Measurements from ENCODE around the gene GALNT18. TPM values are rescaled to one million over a fixed set of nuclear protein-coding genes. Genes with fewer than 3 reads are reported as not detected.

The GALNT18 gene
- polyA plus RNA-seq, 1 donor from 2014 or later, result 7.6 TPM

DNA sequence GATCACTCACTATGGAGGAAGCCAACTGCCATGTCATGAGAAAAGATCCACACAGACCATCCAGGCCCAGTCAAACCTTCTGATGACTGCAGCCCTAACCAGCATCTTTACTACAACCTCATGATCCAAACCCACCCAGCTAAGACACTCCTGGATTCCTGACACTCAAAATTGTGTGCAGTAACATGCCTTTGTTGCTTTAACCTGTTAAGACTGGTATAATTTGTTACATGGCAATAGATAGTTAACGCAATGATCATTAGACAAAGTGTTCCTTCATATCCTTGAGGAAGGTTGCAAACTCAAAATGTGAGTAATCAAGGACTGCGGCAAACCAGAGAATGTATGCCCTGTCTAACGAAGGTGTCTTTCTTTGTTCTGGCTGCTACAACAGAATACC lies 221.7 kb downstream of the GALNT18 start:
- H3K27ac ChIP-seq (ENCODE audit: low read length), result no peak overlapping the region
- no peaks in the 10 kb centered on the region for H3K27me3 ChIP-seq (ENCODE audit: insufficient read depth, low read depth, low read length)

DNA sequence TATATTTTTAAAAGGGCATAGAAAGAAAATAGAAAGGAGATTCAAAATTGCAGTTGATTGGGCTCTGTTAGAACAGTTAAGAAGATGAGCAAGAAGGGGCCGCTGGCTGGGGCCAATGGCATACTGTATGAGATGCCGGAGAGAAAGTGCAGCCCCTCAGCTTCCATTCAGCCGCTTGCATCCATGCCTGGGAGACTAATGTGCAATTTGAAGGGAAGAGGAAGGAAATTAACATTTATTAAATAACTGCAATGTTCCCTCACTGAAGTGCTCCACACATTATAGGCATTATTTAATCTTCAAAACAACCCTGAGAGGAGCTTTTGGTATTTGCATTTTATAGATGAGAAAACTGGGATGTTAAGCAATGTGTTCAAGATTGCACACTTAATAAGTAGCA lies 224.0 kb downstream of the GALNT18 start:
- H3K9ac ChIP-seq (ENCODE audit: low read length), result no peak overlapping the region
- H4K20me1 ChIP-seq (ENCODE audit: insufficient read depth), result no peaks in the 10 kb centered on the region
- no peaks in the 10 kb centered on the region for H3F3A ChIP-seq (ENCODE audit: insufficient read depth, low read length, poor library complexity, severe bottlenecking)
- H3K36me3 ChIP-seq (ENCODE audit: insufficient read depth, low read length), result no peaks in the 10 kb centered on the region
- no peak overlapping the region for H3K27ac ChIP-seq (ENCODE audit: low read length)
- no peaks in the 10 kb centered on the region for H3K9me3 ChIP-seq (ENCODE audit: low read length)
- no peaks in the 10 kb centered on the region for H3K9me2 ChIP-seq (ENCODE audit: insufficient read depth, low read length)
- no peak overlapping the region for H3K4me2 ChIP-seq (ENCODE audit: low read length)
- TF ChIP-seq, protein P1, sequence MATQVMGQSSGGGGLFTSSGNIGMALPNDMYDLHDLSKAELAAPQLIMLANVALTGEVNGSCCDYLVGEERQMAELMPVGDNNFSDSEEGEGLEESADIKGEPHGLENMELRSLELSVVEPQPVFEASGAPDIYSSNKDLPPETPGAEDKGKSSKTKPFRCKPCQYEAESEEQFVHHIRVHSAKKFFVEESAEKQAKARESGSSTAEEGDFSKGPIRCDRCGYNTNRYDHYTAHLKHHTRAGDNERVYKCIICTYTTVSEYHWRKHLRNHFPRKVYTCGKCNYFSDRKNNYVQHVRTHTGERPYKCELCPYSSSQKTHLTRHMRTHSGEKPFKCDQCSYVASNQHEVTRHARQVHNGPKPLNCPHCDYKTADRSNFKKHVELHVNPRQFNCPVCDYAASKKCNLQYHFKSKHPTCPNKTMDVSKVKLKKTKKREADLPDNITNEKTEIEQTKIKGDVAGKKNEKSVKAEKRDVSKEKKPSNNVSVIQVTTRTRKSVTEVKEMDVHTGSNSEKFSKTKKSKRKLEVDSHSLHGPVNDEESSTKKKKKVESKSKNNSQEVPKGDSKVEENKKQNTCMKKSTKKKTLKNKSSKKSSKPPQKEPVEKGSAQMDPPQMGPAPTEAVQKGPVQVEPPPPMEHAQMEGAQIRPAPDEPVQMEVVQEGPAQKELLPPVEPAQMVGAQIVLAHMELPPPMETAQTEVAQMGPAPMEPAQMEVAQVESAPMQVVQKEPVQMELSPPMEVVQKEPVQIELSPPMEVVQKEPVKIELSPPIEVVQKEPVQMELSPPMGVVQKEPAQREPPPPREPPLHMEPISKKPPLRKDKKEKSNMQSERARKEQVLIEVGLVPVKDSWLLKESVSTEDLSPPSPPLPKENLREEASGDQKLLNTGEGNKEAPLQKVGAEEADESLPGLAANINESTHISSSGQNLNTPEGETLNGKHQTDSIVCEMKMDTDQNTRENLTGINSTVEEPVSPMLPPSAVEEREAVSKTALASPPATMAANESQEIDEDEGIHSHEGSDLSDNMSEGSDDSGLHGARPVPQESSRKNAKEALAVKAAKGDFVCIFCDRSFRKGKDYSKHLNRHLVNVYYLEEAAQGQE (IDR thresholded peaks at IDR 0.05; ENCODE audit: borderline replicate concordance), result no peak
- no peak for TF ChIP-seq EP300 (conservative IDR thresholded peaks at IDR 0.05; ENCODE audit: poor library complexity, severe bottlenecking)
- TF ChIP-seq EZH2 (IDR thresholded peaks at IDR 0.05; ENCODE audit: borderline replicate concordance, insufficient read depth, low read length, poor library complexity, severe bottlenecking), result no peak
- TF ChIP-seq, protein P2, sequence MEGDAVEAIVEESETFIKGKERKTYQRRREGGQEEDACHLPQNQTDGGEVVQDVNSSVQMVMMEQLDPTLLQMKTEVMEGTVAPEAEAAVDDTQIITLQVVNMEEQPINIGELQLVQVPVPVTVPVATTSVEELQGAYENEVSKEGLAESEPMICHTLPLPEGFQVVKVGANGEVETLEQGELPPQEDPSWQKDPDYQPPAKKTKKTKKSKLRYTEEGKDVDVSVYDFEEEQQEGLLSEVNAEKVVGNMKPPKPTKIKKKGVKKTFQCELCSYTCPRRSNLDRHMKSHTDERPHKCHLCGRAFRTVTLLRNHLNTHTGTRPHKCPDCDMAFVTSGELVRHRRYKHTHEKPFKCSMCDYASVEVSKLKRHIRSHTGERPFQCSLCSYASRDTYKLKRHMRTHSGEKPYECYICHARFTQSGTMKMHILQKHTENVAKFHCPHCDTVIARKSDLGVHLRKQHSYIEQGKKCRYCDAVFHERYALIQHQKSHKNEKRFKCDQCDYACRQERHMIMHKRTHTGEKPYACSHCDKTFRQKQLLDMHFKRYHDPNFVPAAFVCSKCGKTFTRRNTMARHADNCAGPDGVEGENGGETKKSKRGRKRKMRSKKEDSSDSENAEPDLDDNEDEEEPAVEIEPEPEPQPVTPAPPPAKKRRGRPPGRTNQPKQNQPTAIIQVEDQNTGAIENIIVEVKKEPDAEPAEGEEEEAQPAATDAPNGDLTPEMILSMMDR (IDR thresholded peaks at IDR 0.05; ENCODE audit: poor library complexity, severe bottlenecking), result no peak
- TF ChIP-seq POLR2AphosphoS5 (IDR thresholded peaks at IDR 0.05), result no peak
- no peak for TF ChIP-seq SMC3 (conservative IDR thresholded peaks at IDR 0.05; ENCODE audit: poor library complexity)
- TF ChIP-seq MXI1 (conservative IDR thresholded peaks at IDR 0.05; ENCODE audit: poor library complexity, severe bottlenecking), result no peak
- no peak for TF ChIP-seq TAF1 (IDR thresholded peaks at IDR 0.05; ENCODE audit: low read depth)
- TF ChIP-seq RAD21 (conservative IDR thresholded peaks at IDR 0.05), result no peak
- no peaks in the 10 kb centered on the region for H3K27me3 ChIP-seq (ENCODE audit: insufficient read depth, low read depth, low read length)
- no peaks in the 10 kb centered on the region for H3K79me2 ChIP-seq (replicated peaks; ENCODE audit: insufficient read depth, low read length)
- no peak overlapping the region for H2AFZ ChIP-seq (ENCODE audit: low read depth, low read length)
- no peak overlapping the region for H3K4me3 ChIP-seq (ENCODE audit: low read length)

More for the DNA sequence above, 221.7 kb downstream of the GALNT18 start:
- Histone ChIP-seq H3K4me2 (ENCODE audit: low read length) (no peak overlapping the region), H3K79me2 (replicated peaks; ENCODE audit: insufficient read depth, low read length) (no peaks in the 10 kb centered on the region), H3K9ac (ENCODE audit: low read length) (no peak overlapping the region), H3F3A (ENCODE audit: insufficient read depth, low read length, poor library complexity, severe bottlenecking) (no peaks in the 10 kb centered on the region), H3K9me3 (ENCODE audit: low read length) (no peaks in the 10 kb centered on the region), H3K4me3 (ENCODE audit: low read length) (no peak overlapping the region), H4K20me1 (ENCODE audit: insufficient read depth) (no peaks in the 10 kb centered on the region), H2AFZ (ENCODE audit: low read depth, low read length) (no peak overlapping the region), H3K9me2 (ENCODE audit: insufficient read depth, low read length) (no peaks in the 10 kb centered on the region), H3K36me3 (ENCODE audit: insufficient read depth, low read length) (no peaks in the 10 kb centered on the region)
- TF ChIP-seq EZH2 (IDR thresholded peaks at IDR 0.05; ENCODE audit: borderline replicate concordance, insufficient read depth, low read length, poor library complexity, severe bottlenecking) (no peak), RAD21 (conservative IDR thresholded peaks at IDR 0.05) (no peak), POLR2AphosphoS5 (IDR thresholded peaks at IDR 0.05) (no peak), SMC3 (conservative IDR thresholded peaks at IDR 0.05; ENCODE audit: poor library complexity) (no peak), EP300 (conservative IDR thresholded peaks at IDR 0.05; ENCODE audit: poor library complexity, severe bottlenecking) (no peak), MXI1 (conservative IDR thresholded peaks at IDR 0.05; ENCODE audit: poor library complexity, severe bottlenecking) (no peak), TAF1 (IDR thresholded peaks at IDR 0.05; ENCODE audit: low read depth) (no peak)
- TF ChIP-seq, protein P1 (IDR thresholded peaks at IDR 0.05; ENCODE audit: borderline replicate concordance), result no peak
- TF ChIP-seq, protein P2 (IDR thresholded peaks at IDR 0.05; ENCODE audit: poor library complexity, severe bottlenecking), result no peak

Measured in neural cell (in vitro differentiated cells).